Endothelial cell (in vitro differentiated cells): Measurements from ENCODE around the gene SYVN1. TPM values are rescaled to one million over a fixed set of nuclear protein-coding genes. Genes with fewer than 3 reads are reported as not detected.

Source experiments
- DNase-seq: peaks from one replicate; pipeline ENCODE4 v3.0.0; 2021; ENCODE audit warnings: low spot score
- H3K27ac Mint-ChIP-seq: one replicate; pipeline ENCODE4 v1.8.0; 2021; ENCODE audit warnings: mixed read lengths, inconsistent platforms; ENCODE audit not compliant: unreplicated experiment
- H3K27me3 Mint-ChIP-seq: one replicate; pipeline ENCODE4 v1.8.0; 2021; ENCODE audit warnings: mild to moderate bottlenecking, moderate library complexity, mixed read lengths, inconsistent platforms; ENCODE audit not compliant: unreplicated experiment
- H3K36me3 Mint-ChIP-seq: one replicate; pipeline ENCODE4 v1.8.0; 2021; ENCODE audit warnings: mild to moderate bottlenecking, low read depth, mixed read lengths, inconsistent platforms; ENCODE audit not compliant: unreplicated experiment
- H3K4me1 Mint-ChIP-seq: one replicate; pipeline ENCODE4 v1.8.0; 2021; ENCODE audit warnings: mild to moderate bottlenecking, mixed read lengths, inconsistent platforms; ENCODE audit not compliant: unreplicated experiment
- H3K4me3 Mint-ChIP-seq: one replicate; pipeline ENCODE4 v1.8.0; 2021; ENCODE audit warnings: mild to moderate bottlenecking, mixed read lengths, inconsistent platforms; ENCODE audit not compliant: unreplicated experiment
- H3K9me3 Mint-ChIP-seq: one replicate; pipeline ENCODE4 v1.8.0; 2021; ENCODE audit warnings: mixed read lengths, inconsistent platforms; ENCODE audit not compliant: unreplicated experiment
- total RNA-seq: library from RNA; stranded (reverse); fragmentation: NEBNext Ultra II Directional; extraction: Animal tissue kit (Norgen Biotek cat#: 25700); gene quantifications from one replicate; pipeline ENCODE4 v1.2.1, GENCODE V29; 2021; ENCODE audit not compliant: unreplicated experiment
- TF ChIP-seq, protein P1 (sequence below): fragments of 200-600 bp; sonication (generic); IDR thresholded peaks from one replicate; pipeline ENCODE4 v1.5.0; 2021; ENCODE audit warnings: antibody characterized with exemption; ENCODE audit not compliant: unreplicated experiment

The SYVN1 gene
- total RNA-seq, 1 donor from 2014 or later, result 32.2 TPM

DNA sequence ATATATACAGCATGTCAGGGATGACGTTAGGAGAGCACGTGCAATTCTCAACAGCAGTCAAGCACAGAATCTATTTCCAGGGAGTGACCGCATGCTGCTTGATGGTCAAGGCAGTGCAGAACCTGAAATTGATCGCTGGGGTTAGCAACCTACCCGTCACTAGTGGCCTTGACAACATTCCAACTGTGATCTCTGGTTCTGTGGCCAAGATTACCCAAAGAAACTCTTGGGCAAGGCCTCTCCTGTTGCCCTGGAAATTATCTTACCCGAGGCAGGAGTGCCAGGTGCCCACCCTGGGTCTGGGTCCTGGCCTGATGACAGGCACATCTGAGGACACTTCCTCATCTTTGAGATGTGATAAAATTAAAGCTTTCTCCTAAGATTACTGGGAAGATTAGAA lies 20.5 kb downstream of the SYVN1 start:
- peaks cover 25% of the 10 kb centered on the region for H3K27me3 Mint-ChIP-seq
- H3K4me3 Mint-ChIP-seq, result peak overlapping the region; percentile 84
- no peaks in the 10 kb centered on the region for H3K9me3 Mint-ChIP-seq
- peaks cover 13% of the 10 kb centered on the region for H3K4me1 Mint-ChIP-seq
- TF ChIP-seq, protein P1, sequence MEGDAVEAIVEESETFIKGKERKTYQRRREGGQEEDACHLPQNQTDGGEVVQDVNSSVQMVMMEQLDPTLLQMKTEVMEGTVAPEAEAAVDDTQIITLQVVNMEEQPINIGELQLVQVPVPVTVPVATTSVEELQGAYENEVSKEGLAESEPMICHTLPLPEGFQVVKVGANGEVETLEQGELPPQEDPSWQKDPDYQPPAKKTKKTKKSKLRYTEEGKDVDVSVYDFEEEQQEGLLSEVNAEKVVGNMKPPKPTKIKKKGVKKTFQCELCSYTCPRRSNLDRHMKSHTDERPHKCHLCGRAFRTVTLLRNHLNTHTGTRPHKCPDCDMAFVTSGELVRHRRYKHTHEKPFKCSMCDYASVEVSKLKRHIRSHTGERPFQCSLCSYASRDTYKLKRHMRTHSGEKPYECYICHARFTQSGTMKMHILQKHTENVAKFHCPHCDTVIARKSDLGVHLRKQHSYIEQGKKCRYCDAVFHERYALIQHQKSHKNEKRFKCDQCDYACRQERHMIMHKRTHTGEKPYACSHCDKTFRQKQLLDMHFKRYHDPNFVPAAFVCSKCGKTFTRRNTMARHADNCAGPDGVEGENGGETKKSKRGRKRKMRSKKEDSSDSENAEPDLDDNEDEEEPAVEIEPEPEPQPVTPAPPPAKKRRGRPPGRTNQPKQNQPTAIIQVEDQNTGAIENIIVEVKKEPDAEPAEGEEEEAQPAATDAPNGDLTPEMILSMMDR, result no peak
- peak overlapping the region; percentile 70 for H3K27ac Mint-ChIP-seq
- no peak for DNase-seq
- H3K36me3 Mint-ChIP-seq, result peaks cover 22% of the 10 kb centered on the region

GRCh38 chr11:65113361-65113756 lies 21.0 kb downstream of the SYVN1 start:
- Mint-ChIP-seq H3K4me3 (peak overlapping the region; percentile 84), H3K36me3 (peaks cover 17% of the 10 kb centered on the region), H3K27ac (peak overlapping the region; percentile 70), H3K4me1 (peaks cover 8% of the 10 kb centered on the region), H3K9me3 (no peaks in the 10 kb centered on the region), H3K27me3 (peaks cover 22% of the 10 kb centered on the region)
- TF ChIP-seq, protein P1, result no peak
- no peak for DNase-seq

GRCh38 chr11:65112546-65113360 lies 21.6 kb downstream of the SYVN1 start:
- H3K27ac Mint-ChIP-seq, result no peak overlapping the region
- DNase-seq, result peak; percentile 61
- peak overlapping the region; percentile 84 for H3K4me3 Mint-ChIP-seq
- TF ChIP-seq, protein P1, result peak; percentile 82
- H3K27me3 Mint-ChIP-seq, result peaks cover 22% of the 10 kb centered on the region
- H3K9me3 Mint-ChIP-seq, result no peaks in the 10 kb centered on the region
- H3K36me3 Mint-ChIP-seq, result peaks cover 16% of the 10 kb centered on the region
- H3K4me1 Mint-ChIP-seq, result peaks cover 6% of the 10 kb centered on the region

GRCh38 chr11:65111744-65112545 lies 22.4 kb downstream of the SYVN1 start, which contains the start of gene TM7SF2:
Gene TM7SF2, plus strand, starts transcription at chr11:65111872. Its CDS starts 144 bp downstream, at chr11:65112016.
- Mint-ChIP-seq H3K4me1 (peaks cover 6% of the 10 kb centered on the region), H3K9me3 (no peaks in the 10 kb centered on the region), H3K36me3 (peaks cover 16% of the 10 kb centered on the region), H3K27ac (no peak within 1 kb of the TSS), H3K4me3 (peak within 1 kb of the TSS; percentile 93), H3K27me3 (peaks cover 22% of the 10 kb centered on the region)
- peak; percentile 91 for DNase-seq
- TF ChIP-seq, protein P1, result no peak
